Measurements from ENCODE around the gene PRKAA1. TPM values are rescaled to one million over a fixed set of nuclear protein-coding genes. Genes with fewer than 3 reads are reported as not detected.
"Not testable (repeated sequence)": the region's sequence is repeated elsewhere in the genome, so short reads cannot be mapped to it uniquely, and the experiment has no call there.

PRKAA1 gene
- total RNA-seq, 4 donors from 2014 or later, result 66.2 to 86.1 (median 77.9) TPM

DNA sequence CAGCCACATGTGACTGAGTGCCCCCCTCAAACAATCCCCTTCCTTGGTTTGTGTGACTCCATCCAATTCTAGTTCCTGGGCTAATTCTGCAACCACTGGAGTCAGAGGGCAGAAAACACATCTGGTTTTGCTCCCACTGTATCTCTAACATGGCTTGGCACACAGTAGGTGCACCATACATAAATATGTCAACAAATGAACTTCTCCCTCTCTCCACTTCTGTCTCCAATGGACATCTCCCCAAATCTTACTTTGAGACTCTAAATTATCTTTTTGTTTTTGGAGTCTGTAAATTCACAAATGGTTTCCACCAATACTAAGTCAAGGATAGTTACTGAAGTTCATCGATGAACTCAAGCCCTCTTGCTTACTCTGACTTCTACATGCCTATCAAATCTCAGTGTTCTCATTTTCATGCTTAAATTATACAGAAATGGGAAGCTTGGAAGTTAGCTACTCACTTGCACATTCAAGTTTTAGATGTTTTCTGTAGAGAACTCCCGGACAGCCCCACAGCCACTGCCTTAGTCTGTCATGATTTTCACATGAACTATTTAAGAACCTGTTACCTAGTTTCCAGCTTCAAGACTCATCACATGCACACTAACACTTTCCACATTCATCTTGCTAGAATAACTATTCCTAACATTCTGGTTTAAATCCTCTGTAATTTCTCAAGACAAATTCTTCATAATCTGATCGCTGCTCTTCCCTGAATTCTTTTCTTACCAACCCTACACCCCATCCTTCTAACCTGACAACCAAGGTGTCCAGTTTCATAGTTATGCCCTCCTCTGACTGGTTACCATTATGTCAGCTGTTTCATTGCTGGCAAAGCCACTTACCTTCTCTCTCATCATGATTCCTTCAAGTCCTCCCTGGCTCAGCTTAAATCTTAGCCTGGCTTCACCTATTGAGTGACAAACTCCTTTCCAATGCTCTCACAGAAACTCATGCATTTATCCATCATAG, 30.8 kb upstream of the PRKAA1 start:
- Histone ChIP-seq H3K36me3 (peaks cover 0 to 89% (median 22%) of the 10 kb centered on the region in 3 donors), H3K27ac (no peak overlapping the region), H3K9me3 (no peaks in the 10 kb centered on the region), H3K4me3 (no peak overlapping the region), H3K27me3 (no peaks in the 10 kb centered on the region), H3K4me1 (peaks cover 0 to 20% (median 11%) of the 10 kb centered on the region in 4 donors)
- TF ChIP-seq EP300 (IDR thresholded peaks at IDR 0.05) (no peak), POLR2A (IDR thresholded peaks at IDR 0.05) (no peak)
- TF ChIP-seq, protein P1, sequence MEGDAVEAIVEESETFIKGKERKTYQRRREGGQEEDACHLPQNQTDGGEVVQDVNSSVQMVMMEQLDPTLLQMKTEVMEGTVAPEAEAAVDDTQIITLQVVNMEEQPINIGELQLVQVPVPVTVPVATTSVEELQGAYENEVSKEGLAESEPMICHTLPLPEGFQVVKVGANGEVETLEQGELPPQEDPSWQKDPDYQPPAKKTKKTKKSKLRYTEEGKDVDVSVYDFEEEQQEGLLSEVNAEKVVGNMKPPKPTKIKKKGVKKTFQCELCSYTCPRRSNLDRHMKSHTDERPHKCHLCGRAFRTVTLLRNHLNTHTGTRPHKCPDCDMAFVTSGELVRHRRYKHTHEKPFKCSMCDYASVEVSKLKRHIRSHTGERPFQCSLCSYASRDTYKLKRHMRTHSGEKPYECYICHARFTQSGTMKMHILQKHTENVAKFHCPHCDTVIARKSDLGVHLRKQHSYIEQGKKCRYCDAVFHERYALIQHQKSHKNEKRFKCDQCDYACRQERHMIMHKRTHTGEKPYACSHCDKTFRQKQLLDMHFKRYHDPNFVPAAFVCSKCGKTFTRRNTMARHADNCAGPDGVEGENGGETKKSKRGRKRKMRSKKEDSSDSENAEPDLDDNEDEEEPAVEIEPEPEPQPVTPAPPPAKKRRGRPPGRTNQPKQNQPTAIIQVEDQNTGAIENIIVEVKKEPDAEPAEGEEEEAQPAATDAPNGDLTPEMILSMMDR (IDR thresholded peaks at IDR 0.05), result no peak
- WGBS, 2 donors, result 96 to 98% methylated on average over 3 of the region's 3 CpGs
- DNase-seq (ENCODE audit: low spot score in 2 of 2), result no peak

DNA sequence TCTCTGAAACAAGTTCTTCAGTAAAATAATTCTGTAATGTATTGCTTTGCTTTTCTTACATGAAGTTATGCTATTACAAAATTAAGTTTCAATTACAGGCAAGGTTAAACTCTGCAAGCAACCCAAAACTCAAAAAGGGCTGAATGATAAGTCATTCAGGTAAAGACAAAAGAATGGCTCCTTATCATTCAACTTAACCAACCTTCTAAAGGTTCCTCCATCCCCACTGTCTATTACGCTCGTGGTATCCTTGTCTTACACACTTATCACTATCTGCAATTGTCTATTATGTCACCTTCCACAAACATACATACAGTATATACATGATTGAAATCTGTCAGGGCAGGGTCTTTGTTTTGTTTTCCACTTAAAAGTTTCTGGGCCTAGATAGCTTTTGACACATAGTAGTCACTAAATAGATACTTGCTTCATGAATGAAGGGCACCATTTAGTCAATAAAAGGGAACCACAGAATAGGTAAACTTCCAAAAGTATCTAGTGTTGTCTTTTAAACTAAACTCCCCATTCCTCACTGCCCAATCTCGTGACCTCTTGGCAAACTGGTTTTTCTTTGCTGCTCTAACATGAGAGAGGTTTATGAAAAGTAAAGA, 30.0 kb upstream of the PRKAA1 start:
- H3K4me1 ChIP-seq, result peaks cover 0 to 12% (median 2%) of the 10 kb centered on the region in 4 donors
- H3K4me3 ChIP-seq, result no peak overlapping the region
- 88 to 93% methylated on average over 3 of the region's 3 CpGs for WGBS, 2 donors
- DNase-seq (ENCODE audit: low spot score in 2 of 2), result no peak
- peaks cover 0 to 81% (median 22%) of the 10 kb centered on the region in 3 donors for H3K36me3 ChIP-seq
- no peaks in the 10 kb centered on the region for H3K27me3 ChIP-seq
- no peak for TF ChIP-seq POLR2A (IDR thresholded peaks at IDR 0.05)
- TF ChIP-seq, protein P1 (IDR thresholded peaks at IDR 0.05), result no peak
- TF ChIP-seq EP300 (IDR thresholded peaks at IDR 0.05), result no peak
- no peaks in the 10 kb centered on the region for H3K9me3 ChIP-seq
- H3K27ac ChIP-seq, result no peak overlapping the region

DNA sequence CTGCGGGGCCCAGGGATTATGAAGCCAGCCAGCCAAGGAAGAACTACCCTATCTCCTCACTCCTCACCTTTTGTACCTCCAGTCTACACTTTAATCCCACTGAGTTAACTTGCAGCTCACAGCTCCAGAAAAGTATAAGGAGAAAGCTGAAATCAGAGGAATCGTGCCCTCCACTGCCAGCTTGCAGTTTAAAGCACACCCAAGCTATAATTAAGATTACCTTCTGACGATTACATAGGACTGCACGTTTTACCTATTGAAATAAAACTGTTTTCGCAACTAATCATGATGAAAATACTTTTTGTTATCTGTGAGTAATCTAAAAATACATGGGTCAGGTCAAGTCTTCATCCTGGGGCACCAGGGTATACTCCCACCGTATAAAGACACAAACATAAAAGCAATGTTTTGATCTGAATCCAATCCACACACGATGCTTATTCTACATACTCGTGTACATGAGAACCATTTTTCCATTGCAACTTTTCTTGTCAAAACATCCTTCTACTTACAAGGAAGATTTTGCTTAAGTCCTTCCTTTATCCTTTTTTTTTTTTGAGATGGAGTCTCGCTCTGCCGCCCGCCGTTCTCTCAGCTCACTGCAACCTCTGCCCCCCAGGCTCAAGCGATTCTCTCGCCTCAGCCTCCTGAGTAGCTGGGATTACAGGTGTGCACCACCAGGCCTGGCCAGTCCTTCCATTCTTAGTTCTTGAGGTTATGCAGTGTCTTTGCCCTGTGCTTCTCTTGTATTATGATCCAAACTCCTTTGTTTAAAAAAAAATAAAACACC, 29.2 kb upstream of the PRKAA1 start:
- WGBS, 2 donors, result 86% methylated on average over 14 of the region's 14 CpGs

DNA sequence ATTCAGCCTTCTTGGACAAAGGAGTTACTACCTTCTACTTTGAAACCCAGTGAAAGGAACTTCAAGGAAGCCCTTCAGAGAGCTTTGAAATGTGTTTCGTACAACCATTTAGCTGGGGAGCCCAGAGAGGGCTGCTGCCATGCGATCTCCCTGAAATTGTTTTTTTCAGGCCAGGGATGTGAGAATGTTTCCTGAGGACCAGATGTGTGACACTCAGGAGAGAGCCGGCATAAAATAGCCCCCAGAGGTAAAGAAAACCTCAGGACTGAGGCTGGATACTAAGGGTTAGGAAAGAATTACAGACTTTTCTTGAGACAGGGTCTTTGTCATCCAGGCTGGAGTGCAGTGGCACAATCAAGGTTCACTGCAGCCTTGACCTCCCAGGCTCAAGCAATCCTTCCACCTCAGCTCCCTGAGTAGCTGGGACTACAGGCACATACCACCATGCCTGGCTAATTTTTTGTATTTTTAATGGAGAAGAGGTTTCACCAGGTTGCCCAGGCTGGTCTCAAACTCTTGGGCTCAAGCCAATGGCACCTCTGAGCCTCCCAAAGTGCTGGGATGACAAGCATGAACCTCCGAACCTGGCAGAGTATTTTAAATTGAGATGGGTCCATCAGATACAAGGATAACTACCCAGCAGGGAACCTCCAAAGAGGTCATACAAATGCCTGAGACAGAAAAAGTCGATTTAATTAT, 28.5 kb upstream of the PRKAA1 start:
- no peaks in the 10 kb centered on the region for H3K9me3 ChIP-seq
- no peaks in the 10 kb centered on the region for H3K4me1 ChIP-seq
- H3K36me3 ChIP-seq, result peaks cover 0 to 67% (median 16%) of the 10 kb centered on the region in 3 donors
- no peak for DNase-seq (ENCODE audit: low spot score in 2 of 2)
- H3K27me3 ChIP-seq, result no peaks in the 10 kb centered on the region
- TF ChIP-seq EP300 (IDR thresholded peaks at IDR 0.05) (no peak), POLR2A (IDR thresholded peaks at IDR 0.05) (no peak)
- TF ChIP-seq, protein P1 (IDR thresholded peaks at IDR 0.05), result no peak
- H3K4me3 ChIP-seq, result no peak overlapping the region
- 86 to 90% methylated on average over 5 of the region's 5 CpGs for WGBS, 2 donors
- H3K27ac ChIP-seq, result no peak overlapping the region

More for the DNA sequence above, 29.2 kb upstream of the PRKAA1 start:
- H3K4me1 ChIP-seq, result peaks cover 0 to 4% (median 0%) of the 10 kb centered on the region in 4 donors
- TF ChIP-seq POLR2A (IDR thresholded peaks at IDR 0.05), result no peak
- TF ChIP-seq, protein P1 (IDR thresholded peaks at IDR 0.05), result no peak
- TF ChIP-seq EP300 (IDR thresholded peaks at IDR 0.05), result no peak
- no peaks in the 10 kb centered on the region for H3K27me3 ChIP-seq
- no peak for DNase-seq (ENCODE audit: low spot score in 2 of 2)
- no peaks in the 10 kb centered on the region for H3K9me3 ChIP-seq
- no peak overlapping the region for H3K4me3 ChIP-seq
- H3K36me3 ChIP-seq, result peaks cover 0 to 74% (median 22%) of the 10 kb centered on the region in 3 donors
- H3K27ac ChIP-seq, result no peak overlapping the region

DNA sequence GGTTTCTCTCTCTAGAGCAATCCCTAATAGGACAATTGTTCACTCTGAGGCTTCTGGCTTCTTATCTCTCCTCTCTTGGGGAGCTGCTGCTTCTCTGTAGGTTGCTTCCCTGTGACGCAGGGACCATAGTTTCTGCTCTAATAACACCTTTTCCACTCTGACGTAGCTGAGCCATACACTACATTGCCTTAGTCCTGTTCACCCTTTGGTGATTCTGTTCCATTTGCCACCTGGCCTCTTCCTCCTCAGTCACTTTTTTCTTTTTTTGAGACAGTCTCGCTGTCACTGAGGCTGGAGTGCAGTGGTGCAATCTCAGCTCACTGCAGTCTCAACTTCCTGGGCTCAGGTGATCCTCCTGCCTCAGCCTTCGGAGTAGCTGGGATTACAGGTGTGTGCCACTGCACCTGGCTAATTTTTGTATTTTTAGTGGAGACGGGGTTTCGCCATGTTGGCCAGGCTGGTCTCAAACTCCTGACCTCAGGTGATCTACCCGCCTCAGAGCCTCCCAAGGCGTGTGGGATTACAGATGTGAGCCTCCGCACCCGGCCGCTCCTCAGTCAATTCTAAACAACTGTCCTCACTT, 27.4 kb upstream of the PRKAA1 start:
- peaks cover 0 to 56% (median 13%) of the 10 kb centered on the region in 3 donors for H3K36me3 ChIP-seq
- DNase-seq (ENCODE audit: low spot score in 2 of 2); H3K4me3 ChIP-seq; H3K9me3 ChIP-seq; H3K4me1 ChIP-seq; H3K27me3 ChIP-seq; H3K27ac ChIP-seq: not testable (repeated sequence)
- 94% methylated on average over 11 of the region's 11 CpGs for WGBS, 2 donors

All from tibial nerve (tissue), 4 donors.